CD4-positive, alpha-beta T cell (primary cell): ENCODE data around the gene FEV. TPM values are rescaled to one million over a fixed set of nuclear protein-coding genes. Genes with fewer than 3 reads are reported as not detected.

Source experiments
- ATAC-seq: fragments of 200-7000 bp; cut with Tn5 transposase; one replicate; pipeline ENCODE4 v1.10.0; 2022; ENCODE audit warnings: mild to moderate bottlenecking; ENCODE audit not compliant: poor library complexity
- CTCF ChIA-PET: fragments of 350-600 bp; sonication (Branson Sonifier 250); formaldehyde crosslinking; loops from one replicate; lab custom pipeline; 2021; ENCODE audit warnings: antibody characterized with exemption, inconsistent platforms; lab: Charles Lee
- POLR2A ChIA-PET: fragments of 350-600 bp; sonication (Branson Sonifier 250); formaldehyde crosslinking; loops from one replicate; lab custom pipeline; 2021; ENCODE audit warnings: antibody characterized with exemption, inconsistent platforms; lab: Charles Lee
- DNase-seq, 14 experiments: peaks; one replicate each; pipeline ENCODE4 v3.0.0-alpha.2; 2013 to 2020; ENCODE audit warnings: mixed read lengths in 2 of 14
- H3K27ac ChIP-seq, 2 donors: one replicate each; pipeline versions ENCODE4 v1.5.1 to v1.7.0; 2013; ENCODE audit warnings: low read length in 2 of 2, low read depth in 1 of 2, mild to moderate bottlenecking in 1 of 2
- H3K27me3 ChIP-seq, 2 experiments: 1 replicate in 1 of 2; 2 replicates in 1 of 2; pipeline versions ENCODE4 v1.6.1 to v1.7.0; 2013; ENCODE audit warnings: low read length in 2 of 2, control low read depth in 1 of 2, mild to moderate bottlenecking in 1 of 2, moderate library complexity in 1 of 2; ENCODE audit not compliant: insufficient read depth in 2 of 2, control insufficient read depth in 1 of 2
- H3K36me3 ChIP-seq: one replicate; pipeline ENCODE4 v1.6.1; 2013; ENCODE audit warnings: low read length, control low read depth; ENCODE audit not compliant: insufficient read depth
- H3K4me1 ChIP-seq: one replicate; pipeline ENCODE4 v1.6.1; 2013; ENCODE audit warnings: low read length, control low read depth; ENCODE audit not compliant: insufficient read depth
- H3K4me3 ChIP-seq: one replicate; pipeline ENCODE4 v1.5.1; 2013; ENCODE audit warnings: mild to moderate bottlenecking, low read length, moderate library complexity
- H3K9me3 ChIP-seq, 2 experiments: 1 replicate in 1 of 2; 2 replicates in 1 of 2; pipeline versions ENCODE4 v1.6.1 to v1.7.0; 2013; ENCODE audit warnings: low read length in 2 of 2, mild to moderate bottlenecking in 2 of 2, control low read depth in 1 of 2, moderate library complexity in 1 of 2; ENCODE audit not compliant: control insufficient read depth in 1 of 2, insufficient read depth in 1 of 2
- H3K27ac Mint-ChIP-seq: one replicate; pipeline ENCODE4 v1.8.0; 2020; ENCODE audit warnings: mixed read lengths
- H3K27me3 Mint-ChIP-seq: one replicate; pipeline ENCODE4 v1.8.0; 2021; ENCODE audit warnings: mixed read lengths
- H3K36me3 Mint-ChIP-seq: one replicate; pipeline ENCODE4 v1.8.0; 2021; ENCODE audit warnings: low read depth, mixed read lengths
- H3K4me1 Mint-ChIP-seq: one replicate; pipeline ENCODE4 v1.8.0; 2021; ENCODE audit warnings: low read depth, mixed read lengths
- H3K4me3 Mint-ChIP-seq: one replicate; pipeline ENCODE4 v1.8.0; 2020; ENCODE audit warnings: mild to moderate bottlenecking, mixed read lengths
- H3K9me3 Mint-ChIP-seq: one replicate; pipeline ENCODE4 v1.8.0; 2020; ENCODE audit warnings: mixed read lengths
- intact Hi-C, 2 experiments: fragments of 100-400 bp; cut with DNase I in 1 of 2; cut with micrococcal nuclease in 1 of 2; formaldehyde crosslinking; loops; one replicate each; pipeline versions ENCODE4 v1.15.1 to v1.9.0; 2023 to 2025; cut with DNase I, micrococcal nuclease
- total RNA-seq, 174 experiments: library from RNA in 2 of 174; stranded (reverse) in 2 of 174; gene quantifications; one replicate each; pipeline ENCODE4 v1.2.3 and lab custom pipeline; 2021 to 2026
- TF ChIP-seq, protein P1 (sequence below): fragments of 200-600 bp; IDR thresholded peaks from one replicate; pipeline ENCODE4 v1.8.0; 2022; ENCODE audit warnings: antibody characterized with exemption, mild to moderate bottlenecking

FEV gene
- total RNA-seq, 2 experiments from 2014 or later: not detected

DNA sequence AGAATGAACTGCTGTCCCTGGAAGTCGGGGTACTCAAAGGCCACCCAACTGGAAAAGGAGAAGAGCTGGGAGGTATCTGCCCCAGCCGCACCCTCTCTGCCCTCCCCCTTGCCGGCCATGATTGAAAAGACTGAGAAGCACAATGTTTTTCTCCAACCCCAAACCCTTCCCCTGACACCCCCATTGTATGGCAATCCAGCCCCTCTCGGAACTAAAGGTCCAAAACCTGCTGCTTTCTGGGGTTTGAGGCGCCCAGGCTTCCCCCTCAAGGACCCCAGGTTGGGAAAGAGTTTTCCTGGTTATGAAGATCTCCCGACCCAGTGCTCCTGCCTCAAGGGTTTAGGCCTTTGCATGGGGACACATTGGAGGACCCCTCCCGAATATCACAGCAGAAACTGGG is 7.2 kb upstream of the FEV start:
- Mint-ChIP-seq H3K27me3 (peaks cover 93% of the 10 kb centered on the region), H3K4me1 (peaks cover 18% of the 10 kb centered on the region), H3K36me3 (no peaks in the 10 kb centered on the region), H3K4me3 (no peak overlapping the region), H3K27ac (no peak overlapping the region), H3K9me3 (no peaks in the 10 kb centered on the region)
- Histone ChIP-seq H3K36me3 (no peaks in the 10 kb centered on the region), H3K4me1 (peaks cover 32% of the 10 kb centered on the region), H3K27ac (no peak overlapping the region), H3K9me3 (peaks cover 0 to 15% of the 10 kb centered on the region in 2 experiments), H3K4me3 (no peak overlapping the region), H3K27me3 (peaks cover 93 to 95% of the 10 kb centered on the region in 2 experiments)
- ChIA-PET POLR2A (no interaction called here), CTCF (interaction anchor here (1.5 kb wide), 1 partner anchor 12 kb away, joined by 5 read pairs; no protein-coding TSS in a partner anchor)
- intact Hi-C loops: no loop called here
- ATAC-seq (no peak), DNase-seq (no peak)
- TF ChIP-seq, protein P1, sequence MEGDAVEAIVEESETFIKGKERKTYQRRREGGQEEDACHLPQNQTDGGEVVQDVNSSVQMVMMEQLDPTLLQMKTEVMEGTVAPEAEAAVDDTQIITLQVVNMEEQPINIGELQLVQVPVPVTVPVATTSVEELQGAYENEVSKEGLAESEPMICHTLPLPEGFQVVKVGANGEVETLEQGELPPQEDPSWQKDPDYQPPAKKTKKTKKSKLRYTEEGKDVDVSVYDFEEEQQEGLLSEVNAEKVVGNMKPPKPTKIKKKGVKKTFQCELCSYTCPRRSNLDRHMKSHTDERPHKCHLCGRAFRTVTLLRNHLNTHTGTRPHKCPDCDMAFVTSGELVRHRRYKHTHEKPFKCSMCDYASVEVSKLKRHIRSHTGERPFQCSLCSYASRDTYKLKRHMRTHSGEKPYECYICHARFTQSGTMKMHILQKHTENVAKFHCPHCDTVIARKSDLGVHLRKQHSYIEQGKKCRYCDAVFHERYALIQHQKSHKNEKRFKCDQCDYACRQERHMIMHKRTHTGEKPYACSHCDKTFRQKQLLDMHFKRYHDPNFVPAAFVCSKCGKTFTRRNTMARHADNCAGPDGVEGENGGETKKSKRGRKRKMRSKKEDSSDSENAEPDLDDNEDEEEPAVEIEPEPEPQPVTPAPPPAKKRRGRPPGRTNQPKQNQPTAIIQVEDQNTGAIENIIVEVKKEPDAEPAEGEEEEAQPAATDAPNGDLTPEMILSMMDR: no peak

DNA sequence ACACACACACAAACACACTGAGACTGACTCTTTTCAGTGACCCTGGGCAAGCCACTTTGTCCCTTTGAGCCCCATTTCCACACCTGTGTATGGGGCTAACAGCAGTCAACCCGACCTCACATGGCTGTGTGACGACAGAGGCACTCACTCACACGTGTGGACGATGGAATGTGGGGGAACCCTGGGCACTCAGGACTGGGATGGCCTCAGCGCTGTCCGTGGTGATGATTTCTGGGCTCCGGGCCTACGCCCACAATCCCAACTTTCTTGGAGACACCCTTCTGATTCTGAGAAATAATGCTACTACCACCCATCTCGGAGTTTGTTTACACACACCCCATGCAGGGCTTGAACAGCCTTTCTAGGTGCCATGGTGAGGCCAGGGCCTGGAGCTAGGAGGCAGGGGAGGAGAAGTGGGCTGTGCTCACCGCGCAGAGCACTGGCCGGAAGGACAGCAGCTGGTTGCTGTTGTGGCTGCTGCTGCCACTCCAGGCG is 6.7 kb upstream of the FEV start:
- H3K4me3 ChIP-seq: no peak overlapping the region
- POLR2A ChIA-PET: no interaction called here
- CTCF ChIA-PET: interaction anchor here (1.5 kb wide), 1 partner anchor 12 kb away, joined by 5 read pairs; no protein-coding TSS in a partner anchor
- no peak for DNase-seq
- peaks cover 18% of the 10 kb centered on the region for H3K4me1 Mint-ChIP-seq
- H3K27me3 Mint-ChIP-seq: peaks cover 94% of the 10 kb centered on the region
- no peak for ATAC-seq
- TF ChIP-seq, protein P1: no peak
- H3K36me3 ChIP-seq: no peaks in the 10 kb centered on the region
- H3K4me3 Mint-ChIP-seq: no peak overlapping the region
- H3K9me3 Mint-ChIP-seq: no peaks in the 10 kb centered on the region
- H3K27ac Mint-ChIP-seq: no peak overlapping the region
- H3K4me1 ChIP-seq: peaks cover 32% of the 10 kb centered on the region
- no peaks in the 10 kb centered on the region for H3K36me3 Mint-ChIP-seq
- H3K27me3 ChIP-seq: peaks cover 93 to 96% of the 10 kb centered on the region in 2 experiments
- H3K27ac ChIP-seq: no peak overlapping the region
- intact Hi-C loops: no loop called here
- H3K9me3 ChIP-seq: peaks cover 0 to 15% of the 10 kb centered on the region in 2 experiments

DNA sequence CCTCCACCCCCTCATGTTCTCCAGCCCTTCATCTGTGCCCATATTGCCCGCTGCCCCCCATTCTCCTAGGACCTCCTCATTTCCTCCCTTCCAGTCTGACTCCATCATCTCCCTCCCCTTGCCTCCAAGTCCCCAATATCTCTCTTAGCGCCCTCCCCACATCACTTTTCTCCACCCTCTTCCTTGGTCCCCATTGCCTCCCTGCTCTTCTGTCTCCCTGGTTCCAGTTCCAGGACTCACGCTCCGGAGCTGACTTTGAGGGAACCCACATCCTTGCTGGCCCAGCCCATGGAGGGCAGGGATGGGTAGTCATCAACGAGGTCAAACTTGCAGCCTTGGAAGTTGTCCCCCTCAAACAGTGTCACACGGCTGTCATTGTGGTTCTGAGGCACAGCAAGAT is 5.6 kb upstream of the FEV start:
- ChIA-PET POLR2A (no interaction called here), CTCF (interaction anchor here (3.0 kb wide), 1 partner anchor 11 kb away, joined by 12 read pairs; no protein-coding TSS in a partner anchor)
- H3K9me3 ChIP-seq: peaks cover 0 to 11% of the 10 kb centered on the region in 2 experiments
- H3K4me3 Mint-ChIP-seq: no peak overlapping the region
- H3K4me1 ChIP-seq: peaks cover 22% of the 10 kb centered on the region
- TF ChIP-seq, protein P1: no peak
- no peak for DNase-seq
- H3K4me3 ChIP-seq: no peak overlapping the region
- intact Hi-C loops: no loop called here
- ATAC-seq: no peak
- peaks cover 93 to 96% of the 10 kb centered on the region in 2 experiments for H3K27me3 ChIP-seq
- no peaks in the 10 kb centered on the region for H3K9me3 Mint-ChIP-seq
- no peaks in the 10 kb centered on the region for H3K36me3 ChIP-seq
- H3K27me3 Mint-ChIP-seq: peaks cover 94% of the 10 kb centered on the region
- H3K4me1 Mint-ChIP-seq: peaks cover 17% of the 10 kb centered on the region
- H3K27ac Mint-ChIP-seq: no peak overlapping the region
- H3K36me3 Mint-ChIP-seq: no peaks in the 10 kb centered on the region
- H3K27ac ChIP-seq: no peak overlapping the region
